ENCODE data around the gene ZNF598. TPM values are rescaled to one million over a fixed set of nuclear protein-coding genes. Genes with fewer than 3 reads are reported as not detected.

ZNF598 gene
- total RNA-seq, 1 experiment from 2014 or later, result 57.4 TPM

- H4K20me1 ChIP-seq (ENCODE audit: insufficient read depth), result peaks cover 9% of the 10 kb centered on the region; the same call in 1 of the 2 replicates
- no peak for ATAC-seq
- peak overlapping the region; percentile 23 for H3K9ac ChIP-seq (ENCODE audit: low read length)
- H2AFZ ChIP-seq (ENCODE audit: low read depth, low read length, poor library complexity, severe bottlenecking), result no peak overlapping the region
- DNase-seq (ENCODE audit: low read depth, low spot score), result no peak
- peaks cover 18 to 34% of the 10 kb centered on the region in 2 experiments; a peak in 3 of 4 replicates for H3K36me3 ChIP-seq (ENCODE audit: control insufficient read depth in 1 of 2, insufficient read depth in 2 of 2, low read length in 2 of 2)
- BruUV-seq (replicated peaks), result no TSS peak
- ChIA-PET POLR2A (interaction anchor here (1.2 to 2.6 kb wide), 3 partner anchors 40 to 150 kb away, joined by 6 to 10 read pairs (median 9); partner anchors contain the start of genes RPS2 and TRAF7), RAD21 (ENCODE audit: low non-redundant PET in 1 of 2, low total read pairs in 2 of 2, uncharacterized antibody in 2 of 2, unreplicated experiment in 2 of 2) (no interaction called here), CTCF (interaction anchor here (1.1 to 1.5 kb wide), 4 partner anchors 14 to 247 kb away, joined by 3 to 20 read pairs (median 6); partner anchors contain the start of genes ECI1, NPW and TBL3)
- TF ChIP-seq REST (IDR thresholded peaks at IDR 0.05; ENCODE audit: low read depth), result no peak
- no peak for TF ChIP-seq ZNF274 (IDR thresholded peaks at IDR 0.05; ENCODE audit: low read depth, low read length)
- no peak for TF ChIP-seq SRF (IDR thresholded peaks at IDR 0.05; ENCODE audit: low read depth)
- TF ChIP-seq SIN3A (IDR thresholded peaks at IDR 0.05; ENCODE audit: low read depth), result no peak
- TF ChIP-seq ZBTB33 (IDR thresholded peaks at IDR 0.05; ENCODE audit: extremely low read depth, insufficient replicate concordance, low read length), result no peak
- no peak for TF ChIP-seq JUND (IDR thresholded peaks at IDR 0.05)
- no peak for TF ChIP-seq MAX (IDR thresholded peaks at IDR 0.05)
- TF ChIP-seq EZH2phosphoT487 (IDR thresholded peaks at IDR 0.05; ENCODE audit: borderline replicate concordance), result no peak
- TF ChIP-seq ATF3 (IDR thresholded peaks at IDR 0.05), result no peak
- TF ChIP-seq YY1 (IDR thresholded peaks at IDR 0.05; ENCODE audit: extremely low read depth, insufficient replicate concordance, low read depth, low read length), result no peak
- no peak for TF ChIP-seq CTCF (IDR thresholded peaks at IDR 0.05 in 2 of 3, conservative IDR thresholded peaks at IDR 0.05 in 1 of 3; ENCODE audit: borderline replicate concordance in 1 of 3, insufficient read depth in 1 of 3, low read depth in 2 of 3, low read length in 2 of 3)
- no peak for TF ChIP-seq POLR2A (IDR thresholded peaks at IDR 0.05; ENCODE audit: borderline replicate concordance, extremely low read depth, insufficient read depth, insufficient read length)
- no peak for TF ChIP-seq ZFX (IDR thresholded peaks at IDR 0.05)
- TF ChIP-seq ELF1 (IDR thresholded peaks at IDR 0.05; ENCODE audit: borderline replicate concordance, low read depth), result no peak
- no peak for TF ChIP-seq POLR2AphosphoS5 (IDR thresholded peaks at IDR 0.05; ENCODE audit: low read depth, low read length)
- TF ChIP-seq CBX3 (IDR thresholded peaks at IDR 0.05; ENCODE audit: low read depth), result no peak
- intact Hi-C loops (cut with micrococcal nuclease), result loop anchor here (5.0 kb wide), 1 partner anchor 137 kb away; no protein-coding TSS in a partner anchor
- peaks cover 83% of the 10 kb centered on the region for H3K79me2 ChIP-seq (ENCODE audit: insufficient read depth, low read length)
- H3K27ac ChIP-seq (ENCODE audit: low read depth, low read length), result peak overlapping the region; percentile 62; the same call in 1 of the 2 replicates
- peaks cover 23 to 51% of the 10 kb centered on the region in 2 experiments for H3K4me1 ChIP-seq (ENCODE audit: control insufficient read depth in 1 of 2, insufficient read depth in 2 of 2, low read length in 2 of 2)
- H3K9me2 ChIP-seq (ENCODE audit: insufficient read depth), result no peaks in the 10 kb centered on the region
- H3K27me3 ChIP-seq (ENCODE audit: insufficient read depth, low read length), result no peaks in the 10 kb centered on the region
- H3K4me2 ChIP-seq (ENCODE audit: low read length), result peak overlapping the region; percentile 41
- H3K9me3 ChIP-seq (ENCODE audit: control insufficient read depth in 1 of 2, insufficient read depth in 1 of 2, low read depth in 1 of 2, low read length in 2 of 2), result no peaks in the 10 kb centered on the region
- H3K4me3 ChIP-seq (replicated peaks in 1 of 2; ENCODE audit: low read depth in 1 of 2, low read length in 2 of 2), result no peak overlapping the region
Measured at GRCh38 chr16:2004795-2005517, 4.7 kb downstream of the ZNF598 start.
